ENCODE data around the gene SMYD1. TPM values are rescaled to one million over a fixed set of nuclear protein-coding genes. Genes with fewer than 3 reads are reported as not detected.

SMYD1 gene
- polyA plus RNA-seq, 3 donors: not detected

DNA sequence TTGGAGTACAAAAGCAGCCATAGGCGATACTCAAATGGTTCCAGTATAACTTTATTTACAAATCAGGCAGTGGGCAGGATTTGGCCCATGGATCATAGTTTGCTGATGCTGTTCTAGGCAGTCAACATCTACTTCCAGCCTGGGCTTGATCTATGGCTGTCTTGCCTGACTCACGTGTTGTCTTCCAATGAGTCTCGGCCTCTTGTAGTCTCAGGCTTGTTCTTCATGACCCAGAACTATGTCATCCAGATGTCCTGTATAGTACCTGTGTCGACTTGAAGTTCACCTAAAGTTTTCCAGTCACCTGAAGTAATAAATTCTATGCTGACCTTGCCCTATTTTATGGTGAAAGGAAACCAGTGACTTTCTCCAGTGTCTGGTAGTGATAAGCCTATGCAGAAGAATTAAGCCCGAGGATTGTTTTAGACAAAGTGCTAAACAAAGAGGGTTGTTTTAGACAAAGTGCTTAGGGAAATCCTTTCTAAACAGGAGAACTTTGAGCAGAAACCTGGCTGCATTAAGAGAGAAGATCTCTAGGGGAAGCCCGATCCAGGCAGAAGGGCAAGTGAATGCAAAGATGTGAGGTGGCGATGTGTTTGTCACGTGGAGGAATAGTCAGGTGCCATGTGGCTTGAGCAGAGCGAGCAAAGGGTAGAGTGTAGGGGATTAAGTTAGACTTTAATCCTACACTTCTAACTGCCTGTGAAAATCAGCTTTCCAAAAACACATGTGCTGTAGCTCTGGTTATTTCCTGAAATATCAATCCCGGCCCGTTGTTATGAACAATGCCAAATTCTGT lies 94.0 kb downstream of the SMYD1 start:
- no peaks in the 10 kb centered on the region for H3K27me3 ChIP-seq (ENCODE audit: control insufficient read depth in 2 of 2, insufficient read depth in 2 of 2, low read length in 2 of 2)
- H3K4me3 ChIP-seq (replicated peaks in 1 of 3; ENCODE audit: low read depth in 2 of 3, low read length in 3 of 3): no peak overlapping the region
- no peaks in the 10 kb centered on the region for H4K20me1 ChIP-seq (ENCODE audit: insufficient read depth, low read length)
- 99% methylated on average over 6 of the region's 11 CpGs for WGBS (ENCODE audit: insufficient coverage)
- no peak overlapping the region for H3K27ac Mint-ChIP-seq
- no peaks in the 10 kb centered on the region for H3K4me1 ChIP-seq (ENCODE audit: control insufficient read depth in 1 of 2, insufficient read depth in 2 of 2, low read length in 2 of 2)
- no peak overlapping the region for H3K27ac ChIP-seq (ENCODE audit: low read depth in 1 of 2, low read length in 2 of 2)
- no peak overlapping the region for H3K9ac ChIP-seq (ENCODE audit: insufficient read depth, low read length, poor library complexity, severe bottlenecking)
- no peaks in the 10 kb centered on the region for H3K9me3 ChIP-seq (replicated peaks in 1 of 2; ENCODE audit: control insufficient read depth in 1 of 2, insufficient read depth in 1 of 2, low read length in 2 of 2)
- no peaks in the 10 kb centered on the region for H3K4me1 Mint-ChIP-seq
- H3K36me3 Mint-ChIP-seq: no peaks in the 10 kb centered on the region
- H3K4me3 Mint-ChIP-seq: no peak overlapping the region
- DNase-seq: no peak
- TF ChIP-seq CTCF (IDR thresholded peaks at IDR 0.05): no peak
- H2AFZ ChIP-seq (ENCODE audit: insufficient read depth, low read depth, low read length, poor library complexity, severe bottlenecking): no peak overlapping the region
- no peaks in the 10 kb centered on the region for H3K36me3 ChIP-seq (replicated peaks in 1 of 2; ENCODE audit: control insufficient read depth in 1 of 2, insufficient read depth in 2 of 2, low read length in 2 of 2)
- H3K4me2 ChIP-seq (replicated peaks; ENCODE audit: extremely low read depth, low read length, poor library complexity, severe bottlenecking): no peak overlapping the region
- H3K9me3 Mint-ChIP-seq: no peaks in the 10 kb centered on the region
- intact Hi-C loops (cut with micrococcal nuclease): loop anchor here in 1 of 2 donors (2.0 kb wide), 1 partner anchor 101 kb away; no protein-coding TSS in a partner anchor
- peaks cover 0 to 1% (median 0%) of the 10 kb centered on the region in 3 donors for H3K27me3 Mint-ChIP-seq (ENCODE audit: low read depth in 3 of 3)
- no peaks in the 10 kb centered on the region for H3K79me2 ChIP-seq (ENCODE audit: insufficient read depth, low read length)

Small RNA genes within 50 kb of the gene (small RNA-seq; reads per million reads assigned to genes)
- gene MIR4780 (ENCODE audit: insufficient read length, low read depth): not detected

Other genes with a start within 250 kb of the SMYD1 start
- gene RGPD2, start 242.0 kb upstream of the SMYD1 start, polyA plus RNA-seq: under 1 TPM; 0.09 to 0.30 (median 0.15) TPM
- 1 to 10 TPM in 2 of 3 donors, not detected in 1; 7.5 to 8.0 TPM for gene RNU2-63P, start 51.3 kb upstream of the SMYD1 start, polyA plus RNA-seq
- gene KRCC1, start 12.0 kb upstream of the SMYD1 start, polyA plus RNA-seq: 10 to 100 TPM; 10.8 to 31.6 (median 24.7) TPM
- gene FABP1, start 60.2 kb downstream of the SMYD1 start, polyA plus RNA-seq: not detected
- gene THNSL2, start 102.5 kb downstream of the SMYD1 start, polyA plus RNA-seq: 1 to 10 TPM in 1 of 3 donors, under 1 TPM in 1, not detected in 1; 0.39 to 1.4 TPM

Measured in CD14-positive monocyte (primary cell).